HCT116 (cell line): Measurements from ENCODE around the gene ANGPTL8. TPM values are rescaled to one million over a fixed set of nuclear protein-coding genes. Genes with fewer than 3 reads are reported as not detected.

ENCODE experiments used
- ATAC-seq: fragments of 200-7000 bp; cut with Tn5 transposase; 2 replicates; pipeline ENCODE4 v1.9.1; 2020; ENCODE audit warnings: mild to moderate bottlenecking, moderate library complexity
- BruUV-seq: library from RNA; stranded (reverse); fragments of 400-500 nt; replicated peaks from 2 replicates; lab custom pipeline; 2021; lab: Mats Ljungman, UMichigan
- CTCF ChIA-PET: fragments of 300-600 bp; sonication (Branson Sonifier 250); formaldehyde crosslinking; loops from one replicate; lab custom pipeline; 2021; ENCODE audit warnings: antibody characterized with exemption; lab: Charles Lee
- POLR2A ChIA-PET: fragments of 300-600, 350-600 bp; sonication (Branson Sonifier 250); formaldehyde crosslinking; loops from one replicate; lab custom pipeline; 2021; ENCODE audit warnings: antibody characterized with exemption; lab: Charles Lee
- RAD21 ChIA-PET, 2 experiments: fragments of 300-600 bp; sonication (Branson Sonifier 250); formaldehyde crosslinking; loops; one replicate each; lab custom pipeline; 2023; ENCODE audit warnings: low total read pairs in 2 of 2; ENCODE audit not compliant: uncharacterized antibody in 2 of 2, unreplicated experiment in 2 of 2, low non-redundant PET in 1 of 2; lab: Charles Lee
- DNase-seq: peaks from one replicate; pipeline ENCODE4 v3.0.0-alpha.2; 2010; ENCODE audit warnings: low read depth, low spot score
- H2AFZ ChIP-seq: fragments of 200-600 bp; shearing (Covaris generic), sonication (generic); 2 replicates; pipeline ENCODE4 v1.6.1; 2017; ENCODE audit warnings: low read depth, mixed run types, mixed read lengths, antibody characterized with exemption, low read length; ENCODE audit not compliant: poor library complexity, severe bottlenecking
- H3K27ac ChIP-seq: 2 replicates; pipeline ENCODE4 v1.5.1; 2012; ENCODE audit warnings: low read depth, low read length
- H3K27me3 ChIP-seq: fragments of 200-600 bp; sonication (generic); 2 replicates; pipeline ENCODE4 v1.6.1; 2016; ENCODE audit warnings: mixed run types, low read length, mixed read lengths; ENCODE audit not compliant: insufficient read depth
- H3K36me3 ChIP-seq, 2 experiments: fragments of 200-500 bp in 1 of 2; fragments of 200-600 bp in 1 of 2; sonication (Bioruptor generic) in 1 of 2; sonication (generic) in 1 of 2; 2 replicates each; pipeline versions ENCODE4 v1.5.1 to v1.6.1; 2014 to 2016; ENCODE audit warnings: low read length in 2 of 2, inconsistent platforms in 1 of 2, mixed read lengths in 1 of 2, mixed run types in 1 of 2; ENCODE audit not compliant: insufficient read depth in 2 of 2, control insufficient read depth in 1 of 2
- H3K4me1 ChIP-seq, 2 experiments: fragments of 200-600 bp in 1 of 2; sonication (generic) in 1 of 2; 2 replicates each; pipeline versions ENCODE4 v1.5.1 to v1.6.1; 2012 to 2017; ENCODE audit warnings: low read length in 2 of 2, inconsistent platforms in 1 of 2, mild to moderate bottlenecking in 1 of 2, mixed read lengths in 1 of 2, mixed run types in 1 of 2, moderate library complexity in 1 of 2; ENCODE audit not compliant: insufficient read depth in 2 of 2, control insufficient read depth in 1 of 2
- H3K4me2 ChIP-seq: fragments of 200-600 bp; sonication (generic); 2 replicates; pipeline ENCODE4 v1.6.1; 2017; ENCODE audit warnings: mixed run types, low read length, mixed read lengths
- H3K4me3 ChIP-seq, 2 experiments: fragments of 200-600 bp in 1 of 2; sonication (generic) in 1 of 2; replicated peaks in 1 of 2; 2 replicates each; pipeline ENCODE4 v1.5.1; 2011 to 2016; ENCODE audit warnings: low read length in 2 of 2, control low read depth in 1 of 2, low read depth in 1 of 2, mild to moderate bottlenecking in 1 of 2, mixed read lengths in 1 of 2, mixed run types in 1 of 2
- H3K79me2 ChIP-seq: fragments of 200-600 bp; sonication (generic); 2 replicates; pipeline ENCODE4 v1.6.1; 2017; ENCODE audit warnings: mild to moderate bottlenecking, mixed run types, low read length, moderate library complexity, mixed read lengths; ENCODE audit not compliant: insufficient read depth
- H3K9ac ChIP-seq: fragments of 200-600 bp; sonication (generic); 2 replicates; pipeline ENCODE4 v1.6.1; 2016; ENCODE audit warnings: low read length, mixed read lengths
- H3K9me2 ChIP-seq: fragments of 200-600 bp; sonication (generic), shearing (Covaris generic); 2 replicates; pipeline ENCODE4 v1.6.1; 2017; ENCODE audit warnings: mixed run types, mild to moderate bottlenecking, moderate library complexity; ENCODE audit not compliant: insufficient read depth
- H3K9me3 ChIP-seq, 2 experiments: fragments of 200-500 bp in 1 of 2; fragments of 200-600 bp in 1 of 2; sonication (Bioruptor generic) in 1 of 2; sonication (generic) in 1 of 2; 2 replicates each; pipeline ENCODE4 v1.6.1; 2014 to 2017; ENCODE audit warnings: low read length in 2 of 2, mixed read lengths in 2 of 2, inconsistent platforms in 1 of 2, low read depth in 1 of 2, mild to moderate bottlenecking in 1 of 2, mixed run types in 1 of 2, moderate library complexity in 1 of 2; ENCODE audit not compliant: control insufficient read depth in 1 of 2, insufficient read depth in 1 of 2
- H4K20me1 ChIP-seq: fragments of 200-600 bp; sonication (generic), shearing (Covaris generic); 2 replicates; pipeline ENCODE4 v1.6.1; 2017; ENCODE audit warnings: mixed run types, mild to moderate bottlenecking, moderate library complexity; ENCODE audit not compliant: insufficient read depth
- CEBPB ChIP-seq: IDR thresholded peaks from 2 replicates; pipeline ENCODE4 v1.6.1; 2012; ENCODE audit warnings: low read depth
- EGR1 ChIP-seq: IDR thresholded peaks from 2 replicates; pipeline ENCODE4 v1.6.1; 2012; ENCODE audit warnings: low read depth
- ELF1 ChIP-seq: IDR thresholded peaks from 2 replicates; pipeline ENCODE4 v1.6.1; 2012; ENCODE audit warnings: low read depth, borderline replicate concordance
- EZH2 ChIP-seq: fragments of 200-600 bp; sonication (generic); IDR thresholded peaks from 2 replicates; pipeline ENCODE4 v1.6.1; 2017; ENCODE audit warnings: antibody characterized with exemption, mixed run types
- EZH2phosphoT487 ChIP-seq: fragments of 200-600 bp; IDR thresholded peaks from 2 replicates; pipeline ENCODE4 v1.6.1; 2018; ENCODE audit warnings: antibody characterized with exemption, borderline replicate concordance
- POLR2AphosphoS5 ChIP-seq: IDR thresholded peaks from 2 replicates; pipeline ENCODE4 v1.6.1; 2011; ENCODE audit warnings: mild to moderate bottlenecking, low read depth, low read length, moderate library complexity
- RAD21 ChIP-seq: IDR thresholded peaks from 2 replicates; pipeline ENCODE4 v1.6.1; 2012; ENCODE audit warnings: low read depth, mild to moderate bottlenecking
- SIN3A ChIP-seq: IDR thresholded peaks from 2 replicates; pipeline ENCODE4 v1.6.1; 2012; ENCODE audit warnings: low read depth
- SP1 ChIP-seq: IDR thresholded peaks from 2 replicates; pipeline ENCODE4 v1.6.1; 2012; ENCODE audit warnings: low read depth
- YY1 ChIP-seq: IDR thresholded peaks from 2 replicates; pipeline ENCODE4 v1.6.1; 2011; ENCODE audit warnings: low read length, low read depth, moderate library complexity, mild to moderate bottlenecking; ENCODE audit not compliant: insufficient replicate concordance; ENCODE audit errors: extremely low read depth
- ZFX ChIP-seq: fragments of 450-650 bp; IDR thresholded peaks from 2 replicates; pipeline ENCODE4 v1.6.1; 2017
- ZNF274 ChIP-seq: fragments of 200-500 bp; sonication (Bioruptor generic); IDR thresholded peaks from 2 replicates; pipeline ENCODE4 v1.6.1; 2014; ENCODE audit warnings: mild to moderate bottlenecking, low read depth, low read length, inconsistent platforms
- intact Hi-C: fragments of 100-400 bp; cut with micrococcal nuclease; formaldehyde crosslinking; loops from 2 replicates; pipeline ENCODE4 v1.10.0; 2022
- total RNA-seq: library from RNA; stranded (reverse); gene quantifications from one replicate; pipeline ENCODE4 v1.2.1, GENCODE V29; 2021; ENCODE audit not compliant: unreplicated experiment
- TF ChIP-seq, protein P1 (sequence below): IDR thresholded peaks from 2 replicates; pipeline ENCODE4 v1.6.1; 2012
- TF ChIP-seq, protein P2 (sequence below): IDR thresholded peaks from 2 replicates; pipeline ENCODE4 v1.6.1; 2012
- TF ChIP-seq, protein P3 (sequence below): IDR thresholded peaks from 2 replicates; pipeline ENCODE4 v1.6.1; 2012; ENCODE audit warnings: low read depth

The ANGPTL8 gene
- total RNA-seq, 1 experiment from 2014 or later, result not detected

DNA sequence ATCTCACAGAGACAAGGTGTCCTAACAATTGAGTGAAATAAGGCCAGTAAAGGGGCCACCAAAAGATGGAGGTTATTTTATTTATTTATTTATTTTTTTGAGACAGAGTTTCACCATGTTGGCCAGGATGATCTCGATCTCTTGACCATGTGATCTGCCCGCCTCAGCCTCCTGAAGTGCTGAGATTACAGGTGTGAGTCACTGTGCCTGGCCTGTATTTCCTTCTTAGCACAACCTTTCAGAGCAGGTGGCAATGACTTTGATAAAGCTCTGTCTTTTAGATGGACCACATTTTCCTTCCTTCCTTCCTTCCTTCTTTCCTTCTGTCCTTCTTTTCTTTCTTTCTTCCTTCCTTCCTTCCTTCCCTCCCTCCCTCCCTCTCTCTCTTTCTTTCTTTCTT, 33.9 kb downstream of the ANGPTL8 start:
- ChIA-PET CTCF (no interaction called here), POLR2A (no interaction called here)

DNA sequence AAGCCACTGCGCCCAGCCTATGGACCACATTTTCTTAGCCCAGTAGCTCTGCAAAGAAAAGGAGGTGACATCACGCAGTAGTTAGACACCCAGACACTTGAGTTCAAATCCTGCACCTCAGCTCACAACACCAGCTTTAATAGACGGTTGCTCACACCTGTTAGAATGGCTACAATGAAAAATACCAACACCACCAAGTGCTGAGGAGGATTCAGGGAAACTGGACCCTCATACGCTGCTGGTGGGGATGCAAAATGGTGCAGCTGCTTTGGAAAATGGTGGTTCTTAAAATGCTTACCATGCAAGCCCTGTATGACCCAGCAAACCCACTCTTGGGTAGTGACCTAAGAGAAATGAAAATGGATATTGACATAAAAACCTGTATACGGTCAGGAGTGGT, 34.6 kb downstream of the ANGPTL8 start:
- Histone ChIP-seq H3K9me3 (no peaks in the 10 kb centered on the region), H3K27ac (no peak overlapping the region), H3K4me2 (no peak overlapping the region), H3K9me2 (no peaks in the 10 kb centered on the region), H3K4me3 (no peak overlapping the region), H3K36me3 (no peaks in the 10 kb centered on the region), H3K79me2 (no peaks in the 10 kb centered on the region), H2AFZ (no peak overlapping the region), H3K9ac (no peak overlapping the region), H4K20me1 (no peaks in the 10 kb centered on the region), H3K4me1 (peaks cover 0 to 12% of the 10 kb centered on the region in 2 experiments; a peak in 2 of 4 replicates), H3K27me3 (no peaks in the 10 kb centered on the region)
- ATAC-seq, result no peak
- intact Hi-C loops, result no loop called here
- DNase-seq, result no peak
- POLR2A ChIA-PET, result no interaction called here
- RAD21 ChIA-PET, result no interaction called here
- BruUV-seq, result no TSS peak
- CTCF ChIA-PET, result no interaction called here
- TF ChIP-seq ELF1 (no peak), RAD21 (no peak), ZFX (no peak), CEBPB (no peak), ZNF274 (no peak), EZH2phosphoT487 (no peak), EGR1 (no peak), SP1 (no peak), EZH2 (no peak), YY1 (no peak), POLR2AphosphoS5 (no peak), SIN3A (no peak)
- TF ChIP-seq, protein P1, sequence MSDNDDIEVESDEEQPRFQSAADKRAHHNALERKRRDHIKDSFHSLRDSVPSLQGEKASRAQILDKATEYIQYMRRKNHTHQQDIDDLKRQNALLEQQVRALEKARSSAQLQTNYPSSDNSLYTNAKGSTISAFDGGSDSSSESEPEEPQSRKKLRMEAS, result no peak
- TF ChIP-seq, protein P2, sequence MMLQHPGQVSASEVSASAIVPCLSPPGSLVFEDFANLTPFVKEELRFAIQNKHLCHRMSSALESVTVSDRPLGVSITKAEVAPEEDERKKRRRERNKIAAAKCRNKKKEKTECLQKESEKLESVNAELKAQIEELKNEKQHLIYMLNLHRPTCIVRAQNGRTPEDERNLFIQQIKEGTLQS, result no peak
- TF ChIP-seq, protein P3, sequence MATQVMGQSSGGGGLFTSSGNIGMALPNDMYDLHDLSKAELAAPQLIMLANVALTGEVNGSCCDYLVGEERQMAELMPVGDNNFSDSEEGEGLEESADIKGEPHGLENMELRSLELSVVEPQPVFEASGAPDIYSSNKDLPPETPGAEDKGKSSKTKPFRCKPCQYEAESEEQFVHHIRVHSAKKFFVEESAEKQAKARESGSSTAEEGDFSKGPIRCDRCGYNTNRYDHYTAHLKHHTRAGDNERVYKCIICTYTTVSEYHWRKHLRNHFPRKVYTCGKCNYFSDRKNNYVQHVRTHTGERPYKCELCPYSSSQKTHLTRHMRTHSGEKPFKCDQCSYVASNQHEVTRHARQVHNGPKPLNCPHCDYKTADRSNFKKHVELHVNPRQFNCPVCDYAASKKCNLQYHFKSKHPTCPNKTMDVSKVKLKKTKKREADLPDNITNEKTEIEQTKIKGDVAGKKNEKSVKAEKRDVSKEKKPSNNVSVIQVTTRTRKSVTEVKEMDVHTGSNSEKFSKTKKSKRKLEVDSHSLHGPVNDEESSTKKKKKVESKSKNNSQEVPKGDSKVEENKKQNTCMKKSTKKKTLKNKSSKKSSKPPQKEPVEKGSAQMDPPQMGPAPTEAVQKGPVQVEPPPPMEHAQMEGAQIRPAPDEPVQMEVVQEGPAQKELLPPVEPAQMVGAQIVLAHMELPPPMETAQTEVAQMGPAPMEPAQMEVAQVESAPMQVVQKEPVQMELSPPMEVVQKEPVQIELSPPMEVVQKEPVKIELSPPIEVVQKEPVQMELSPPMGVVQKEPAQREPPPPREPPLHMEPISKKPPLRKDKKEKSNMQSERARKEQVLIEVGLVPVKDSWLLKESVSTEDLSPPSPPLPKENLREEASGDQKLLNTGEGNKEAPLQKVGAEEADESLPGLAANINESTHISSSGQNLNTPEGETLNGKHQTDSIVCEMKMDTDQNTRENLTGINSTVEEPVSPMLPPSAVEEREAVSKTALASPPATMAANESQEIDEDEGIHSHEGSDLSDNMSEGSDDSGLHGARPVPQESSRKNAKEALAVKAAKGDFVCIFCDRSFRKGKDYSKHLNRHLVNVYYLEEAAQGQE, result no peak

More for the DNA sequence above, 33.9 kb downstream of the ANGPTL8 start:
- no peak overlapping the region for H2AFZ ChIP-seq
- H3K9ac ChIP-seq, result no peak overlapping the region
- H3K36me3 ChIP-seq, result no peaks in the 10 kb centered on the region
- BruUV-seq, result no TSS peak
- no peak for DNase-seq
- no peaks in the 10 kb centered on the region for H3K79me2 ChIP-seq
- no peak overlapping the region for H3K4me2 ChIP-seq
- no peak for ATAC-seq
- no peaks in the 10 kb centered on the region for H4K20me1 ChIP-seq
- TF ChIP-seq, protein P1, result 0 out of 2 replicates have a peak, but pooled peaks have one; percentile 36
- no peak for TF ChIP-seq SIN3A
- TF ChIP-seq SP1, result no peak
- no peak for TF ChIP-seq POLR2AphosphoS5
- TF ChIP-seq EZH2, result no peak
- TF ChIP-seq, all 23 proteins: peak for 1
- intact Hi-C loops, result no loop called here
- no peaks in the 10 kb centered on the region for H3K27me3 ChIP-seq
- H3K4me3 ChIP-seq, result no peak overlapping the region
- no peaks in the 10 kb centered on the region for H3K9me2 ChIP-seq
- no peaks in the 10 kb centered on the region for H3K9me3 ChIP-seq
- RAD21 ChIA-PET, result no interaction called here
- no peak overlapping the region for H3K27ac ChIP-seq
- peaks cover 0 to 12% of the 10 kb centered on the region in 2 experiments; a peak in 2 of 4 replicates for H3K4me1 ChIP-seq
